HG02623 (cell line): Measurements from ENCODE around the gene PROSER3.

Experiments used
- ATAC-seq: cut with Tn5 transposase; IDR thresholded peaks from one replicate; pipeline ENCODE4 v1.9.1; 2021; ENCODE audit warnings: moderate library complexity; ENCODE audit not compliant: unreplicated experiment

The PROSER3 gene

GRCh38 chr19:35816846-35817245 lies 58.9 kb downstream of the PROSER3 start:
- no peak for ATAC-seq

DNA sequence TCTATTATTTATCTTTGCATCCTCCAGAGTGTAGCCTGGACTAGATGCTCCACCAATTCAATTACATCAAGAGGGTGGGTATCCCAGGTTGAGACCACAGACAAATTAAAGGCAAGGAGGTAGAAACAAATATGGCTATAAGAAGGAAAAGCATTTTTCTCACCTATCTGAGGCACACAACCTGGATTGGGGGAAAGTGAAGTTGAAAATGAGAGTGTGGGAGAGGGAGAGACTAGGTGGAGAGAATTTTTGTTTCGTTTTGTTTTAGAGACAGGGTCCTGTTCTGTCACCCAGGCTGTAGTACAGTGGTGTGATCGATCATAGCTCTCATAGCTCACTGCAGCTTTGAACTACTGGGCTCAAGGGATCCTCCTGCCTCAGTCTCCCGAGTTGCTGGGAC lies 60.5 kb downstream of the PROSER3 start:
- no peak for ATAC-seq
